Lower leg skin (tissue), 4 donors: ENCODE data around the gene MAP3K5. TPM values are rescaled to one million over a fixed set of nuclear protein-coding genes. Genes with fewer than 3 reads are reported as not detected.

Source experiments
- DNase-seq, 2 donors: peaks; one replicate each; pipeline ENCODE4 v3.0.0-alpha.2; 2019; ENCODE audit warnings: low spot score in 2 of 2
- H3K4me3 ChIP-seq: fragments of 200-600 bp; sonication (generic); 2 replicates; pipeline ENCODE4 v1.5.1; 2017; ENCODE audit warnings: mild to moderate bottlenecking, low read depth; ENCODE audit not compliant: poor library complexity, severe bottlenecking
- POLR2A ChIP-seq, 2 donors: fragments of 450-650 bp; IDR thresholded peaks; one replicate each; pipeline ENCODE4 v1.6.1; 2016 to 2017; ENCODE audit warnings: antibody characterized with exemption in 2 of 2, mild to moderate bottlenecking in 1 of 2, moderate library complexity in 1 of 2
- WGBS, 2 donors: methylation state at CpG; one replicate each; pipeline ENCODE4 v1.1.5; 2018; 5-methylcytosine and 5-hydroxymethylcytosine counted together
- intact Hi-C: fragments of 100-400 bp; cut with DNase I; formaldehyde crosslinking; loops from one replicate; pipeline ENCODE4 v1.15.0; 2023; ENCODE audit warnings: low total_unique reads
- total RNA-seq, 4 donors: library from RNA; depleted of rRNA; stranded (reverse); fragments of >200 nt; gene quantifications; one replicate each; pipeline ENCODE4 v1.1.0, GENCODE V29; 2016
- TF ChIP-seq, protein P1 (sequence below), 3 donors: fragments of 450-650 bp; IDR thresholded peaks; one replicate each; pipeline ENCODE4 v1.5.1; 2016; ENCODE audit warnings: antibody characterized with exemption in 3 of 3, mild to moderate bottlenecking in 3 of 3, moderate library complexity in 2 of 3

Gene MAP3K5
- total RNA-seq, 4 donors from 2014 or later, result 18.9 to 35.2 (median 27.0) TPM

DNA sequence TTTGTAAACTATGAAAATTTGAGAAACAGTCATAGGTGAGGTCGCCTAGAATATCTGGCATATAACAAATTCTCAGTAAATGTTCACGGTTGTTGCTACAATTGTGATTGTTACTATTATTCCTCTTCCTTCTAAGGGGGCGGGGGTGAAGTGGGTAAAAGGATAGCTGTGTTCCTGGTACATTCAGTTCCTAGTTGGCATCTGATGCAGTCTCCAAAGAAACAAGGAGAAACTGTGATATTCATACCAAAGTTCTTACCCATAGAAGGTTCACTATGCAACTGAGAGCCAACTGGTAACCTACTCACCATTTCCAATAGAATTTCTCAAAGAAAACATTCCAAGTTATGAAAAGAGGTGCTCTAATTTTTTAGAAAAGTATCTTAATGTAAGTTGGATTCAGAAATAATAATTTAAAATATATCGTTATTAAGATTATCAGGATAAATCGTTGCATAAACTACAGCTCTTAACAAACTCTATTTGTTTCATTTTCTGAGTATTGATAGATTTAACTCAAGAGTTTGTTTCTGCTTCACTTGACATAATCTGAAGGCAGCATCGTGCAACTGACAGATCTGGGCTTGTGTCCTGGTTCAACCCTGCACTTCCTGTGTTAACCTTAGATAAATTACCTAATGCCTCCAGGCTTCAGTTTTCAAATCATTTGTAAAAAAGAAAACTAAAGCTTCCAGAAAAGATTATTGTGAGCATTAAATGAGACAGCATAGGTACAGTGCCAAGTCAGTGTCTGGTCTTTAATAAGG, 228.7 kb downstream of the MAP3K5 start:
- 60 to 73% methylated on average over 6 of the region's 6 CpGs for WGBS, 2 donors
- no peak for DNase-seq
- TF ChIP-seq POLR2A (IDR thresholded peaks at IDR 0.05), result no peak
- TF ChIP-seq, protein P1, sequence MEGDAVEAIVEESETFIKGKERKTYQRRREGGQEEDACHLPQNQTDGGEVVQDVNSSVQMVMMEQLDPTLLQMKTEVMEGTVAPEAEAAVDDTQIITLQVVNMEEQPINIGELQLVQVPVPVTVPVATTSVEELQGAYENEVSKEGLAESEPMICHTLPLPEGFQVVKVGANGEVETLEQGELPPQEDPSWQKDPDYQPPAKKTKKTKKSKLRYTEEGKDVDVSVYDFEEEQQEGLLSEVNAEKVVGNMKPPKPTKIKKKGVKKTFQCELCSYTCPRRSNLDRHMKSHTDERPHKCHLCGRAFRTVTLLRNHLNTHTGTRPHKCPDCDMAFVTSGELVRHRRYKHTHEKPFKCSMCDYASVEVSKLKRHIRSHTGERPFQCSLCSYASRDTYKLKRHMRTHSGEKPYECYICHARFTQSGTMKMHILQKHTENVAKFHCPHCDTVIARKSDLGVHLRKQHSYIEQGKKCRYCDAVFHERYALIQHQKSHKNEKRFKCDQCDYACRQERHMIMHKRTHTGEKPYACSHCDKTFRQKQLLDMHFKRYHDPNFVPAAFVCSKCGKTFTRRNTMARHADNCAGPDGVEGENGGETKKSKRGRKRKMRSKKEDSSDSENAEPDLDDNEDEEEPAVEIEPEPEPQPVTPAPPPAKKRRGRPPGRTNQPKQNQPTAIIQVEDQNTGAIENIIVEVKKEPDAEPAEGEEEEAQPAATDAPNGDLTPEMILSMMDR (IDR thresholded peaks at IDR 0.05), result no peak
- intact Hi-C loops, result no loop called here
- H3K4me3 ChIP-seq, result no peak overlapping the region

DNA sequence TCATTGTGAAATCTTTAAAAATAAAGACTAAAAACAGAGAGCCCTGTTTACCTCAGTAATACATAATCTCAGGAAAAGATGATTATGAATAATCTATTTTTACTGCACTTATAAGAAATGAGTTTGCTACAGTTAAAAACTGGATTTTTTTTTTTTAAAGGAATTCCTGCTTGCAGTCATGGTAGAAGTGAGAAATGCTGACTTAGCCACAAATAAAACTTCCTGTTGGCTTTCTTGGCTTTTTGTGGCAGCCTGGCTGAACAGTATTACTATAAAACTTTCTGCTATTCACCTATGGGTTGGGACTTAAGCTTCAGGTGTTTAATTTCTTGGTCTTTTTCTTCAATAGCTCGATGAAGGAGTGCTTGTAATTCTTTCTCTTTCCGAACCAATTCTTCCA, 230.1 kb downstream of the MAP3K5 start:
- no peak for TF ChIP-seq POLR2A (IDR thresholded peaks at IDR 0.05)
- TF ChIP-seq, protein P1 (IDR thresholded peaks at IDR 0.05), result no peak
- intact Hi-C loops, result no loop called here
- no peak for DNase-seq
- 82 to 96% methylated on average over 2 of the region's 2 CpGs for WGBS, 2 donors
- H3K4me3 ChIP-seq, result no peak overlapping the region

DNA sequence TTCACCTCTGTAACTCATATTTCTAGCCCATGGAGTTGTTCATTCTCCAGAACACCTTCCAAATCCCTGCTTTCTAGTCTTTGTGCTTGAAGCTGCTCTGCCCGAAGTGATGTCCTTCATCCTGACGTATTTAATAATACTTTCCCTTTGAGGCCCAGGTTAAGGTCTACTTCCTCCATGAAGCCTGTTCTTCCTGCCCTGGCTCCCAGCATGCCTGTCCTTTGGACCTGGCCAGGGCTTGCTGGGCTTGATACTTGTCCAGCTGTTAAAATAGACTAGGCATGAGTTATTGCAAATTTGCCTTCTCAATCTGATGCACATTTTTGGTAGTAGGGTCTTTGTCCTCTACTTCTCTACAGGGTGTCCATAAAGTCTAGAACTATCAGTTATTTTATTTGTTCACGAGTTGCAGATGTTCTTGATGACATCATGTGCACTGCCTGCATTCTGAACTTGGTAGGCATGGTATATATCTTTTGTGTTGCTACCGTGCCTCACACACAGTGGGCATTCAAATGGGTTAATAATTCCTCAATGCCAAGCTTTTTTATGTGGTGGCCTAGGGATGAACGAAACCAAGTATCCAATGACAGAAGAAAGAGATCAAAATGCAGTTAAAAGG, 239.0 kb downstream of the MAP3K5 start:
- intact Hi-C loops, result no loop called here
- H3K4me3 ChIP-seq, result no peak overlapping the region
- no peak for DNase-seq
- 83 to 87% methylated on average over 5 of the region's 5 CpGs for WGBS, 2 donors
- no peak for TF ChIP-seq POLR2A (IDR thresholded peaks at IDR 0.05)
- TF ChIP-seq, protein P1 (IDR thresholded peaks at IDR 0.05), result no peak

DNA sequence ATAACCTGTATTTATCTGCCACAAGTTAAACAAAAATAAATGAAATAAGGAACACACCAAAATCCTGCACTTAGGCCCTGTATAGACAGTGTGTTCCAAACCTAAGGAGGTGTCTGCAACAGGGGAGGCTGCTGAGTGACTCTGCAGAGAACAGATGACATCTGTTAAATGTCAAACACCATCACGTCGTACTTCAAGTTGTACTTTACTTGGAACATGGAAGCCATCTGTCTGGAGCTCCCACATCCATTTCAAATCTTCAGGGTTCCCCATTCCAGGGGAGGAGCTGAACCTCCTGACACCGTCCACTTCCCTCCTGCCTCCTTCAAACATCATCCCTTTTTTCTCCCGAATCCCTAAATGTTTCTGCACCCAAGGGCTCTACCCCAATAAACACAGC, 240.2 kb downstream of the MAP3K5 start:
- intact Hi-C loops, result no loop called here
- H3K4me3 ChIP-seq, result no peak overlapping the region
- no peak for DNase-seq
- TF ChIP-seq, protein P1 (IDR thresholded peaks at IDR 0.05), result no peak
- TF ChIP-seq POLR2A (IDR thresholded peaks at IDR 0.05), result no peak
- WGBS, 2 donors, result 84 to 87% methylated on average over 4 of the region's 4 CpGs

DNA sequence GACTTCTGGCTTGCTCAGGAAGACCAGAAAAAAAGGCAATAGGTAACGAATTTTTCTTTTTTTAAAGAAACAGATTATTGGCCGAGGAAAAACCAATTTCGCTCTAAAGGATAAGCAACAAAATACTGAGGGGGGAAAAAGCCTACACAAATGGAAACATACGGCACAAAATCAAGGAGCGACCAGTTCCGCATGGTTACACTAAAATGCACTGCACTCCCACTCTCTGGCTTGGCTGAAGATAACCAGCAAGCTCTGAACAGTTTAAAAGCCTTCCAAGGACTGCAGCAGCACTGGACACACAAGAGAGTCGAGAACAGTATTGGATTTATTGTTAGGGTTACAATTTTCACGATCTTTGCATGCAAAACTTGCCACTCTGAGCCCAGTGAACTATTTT, 241.2 kb downstream of the MAP3K5 start:
- DNase-seq, result no peak
- no peak for TF ChIP-seq POLR2A (IDR thresholded peaks at IDR 0.05)
- TF ChIP-seq, protein P1 (IDR thresholded peaks at IDR 0.05), result no peak
- intact Hi-C loops, result no loop called here
- WGBS, 2 donors, result 60 to 62% methylated on average over 8 of the region's 8 CpGs
- no peak overlapping the region for H3K4me3 ChIP-seq
